Measurements from ENCODE around the gene CNOT6. TPM values are rescaled to one million over a fixed set of nuclear protein-coding genes. Genes with fewer than 3 reads are reported as not detected.
"Not testable (repeated sequence)": the region's sequence is repeated elsewhere in the genome, so short reads cannot be mapped to it uniquely, and the experiment has no call there.

CNOT6 gene
- total RNA-seq, 2 donors from 2014 or later: 19.9 to 22.6 TPM

DNA sequence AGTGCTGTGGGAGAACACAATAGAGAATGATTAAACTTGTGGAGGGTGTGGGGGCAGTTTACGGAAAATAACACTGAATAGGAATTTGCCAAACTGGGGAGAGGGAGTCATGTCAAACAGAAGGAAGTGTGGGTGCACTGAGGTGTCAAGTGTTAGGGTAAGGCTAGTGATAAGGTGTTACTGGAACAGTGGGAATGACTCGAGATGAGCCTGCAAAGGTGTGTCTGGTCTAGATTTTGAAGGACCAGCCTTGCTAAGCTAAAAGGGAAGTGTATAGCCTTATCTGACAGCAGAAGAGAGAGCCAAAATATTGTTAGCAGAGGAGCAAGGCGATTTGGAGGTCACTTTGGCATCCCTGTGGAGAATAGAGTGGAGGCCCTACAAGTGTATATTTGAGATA is 4.2 kb downstream of the CNOT6 start:
- intact Hi-C loops (cut with DNase I): no loop called here
- no peak for DNase-seq (ENCODE audit: low spot score)

DNA sequence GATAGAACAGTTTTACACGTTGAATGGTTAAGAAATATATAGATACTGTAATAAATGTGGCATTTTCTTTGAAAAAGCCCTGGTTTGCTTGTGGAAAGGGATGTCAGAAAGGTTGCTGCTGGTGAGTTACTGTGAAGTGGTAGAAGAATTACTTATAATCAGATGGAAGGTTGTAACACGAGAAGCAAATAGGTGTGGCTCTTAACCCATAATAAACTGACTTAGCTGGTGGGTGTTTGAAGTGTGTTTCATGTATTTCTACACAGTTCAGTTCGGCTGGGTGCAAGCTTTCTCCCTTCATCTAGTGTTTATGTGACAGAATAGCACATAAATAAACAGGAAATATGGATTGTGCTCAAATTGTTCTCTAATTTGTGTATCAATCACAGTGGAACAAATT is 5.5 kb downstream of the CNOT6 start:
- intact Hi-C loops (cut with DNase I): no loop called here
- no peak for DNase-seq (ENCODE audit: low spot score)

DNA sequence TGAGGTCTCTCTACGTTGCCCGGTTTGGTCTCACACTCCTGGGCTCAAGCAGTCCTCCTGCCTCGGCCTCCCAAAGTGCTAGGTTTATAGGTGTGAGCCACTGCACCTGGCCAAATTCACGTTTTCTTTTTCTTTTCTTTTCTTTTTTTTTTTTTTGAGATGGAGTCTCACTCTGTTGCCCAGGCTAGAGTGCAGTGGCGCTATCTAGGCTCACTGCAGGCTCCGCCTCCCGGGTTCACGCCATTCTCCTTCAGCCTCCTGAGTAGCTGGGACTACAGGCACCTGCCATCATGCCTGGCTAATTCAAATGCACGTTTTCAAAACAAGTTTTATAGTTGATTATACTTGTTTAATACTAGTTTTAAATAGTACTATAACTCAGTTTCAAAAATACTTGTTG is 6.1 kb downstream of the CNOT6 start:
- intact Hi-C loops (cut with DNase I); DNase-seq (ENCODE audit: low spot score): not testable (repeated sequence)

DNA sequence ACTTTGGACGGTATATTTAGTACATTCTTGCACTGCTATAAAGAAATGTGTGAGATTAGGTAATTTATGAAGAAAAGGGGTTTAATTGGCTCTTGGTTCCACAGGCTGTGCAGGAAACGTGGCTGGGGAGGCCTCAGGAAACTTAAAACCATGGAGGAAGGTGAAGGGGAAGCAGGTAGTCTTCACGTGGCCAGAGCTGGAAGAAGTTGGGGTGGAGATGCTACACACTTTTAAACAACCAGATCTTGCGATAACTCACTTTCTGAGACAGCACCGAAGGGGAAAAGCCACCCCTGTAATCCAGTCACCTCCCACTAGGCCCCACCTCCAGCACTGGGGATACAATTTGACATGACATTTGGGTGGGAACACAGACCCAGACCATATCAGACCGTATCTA is 13.5 kb downstream of the CNOT6 start:
- intact Hi-C loops (cut with DNase I): no loop called here
- no peak for DNase-seq (ENCODE audit: low spot score)

DNA sequence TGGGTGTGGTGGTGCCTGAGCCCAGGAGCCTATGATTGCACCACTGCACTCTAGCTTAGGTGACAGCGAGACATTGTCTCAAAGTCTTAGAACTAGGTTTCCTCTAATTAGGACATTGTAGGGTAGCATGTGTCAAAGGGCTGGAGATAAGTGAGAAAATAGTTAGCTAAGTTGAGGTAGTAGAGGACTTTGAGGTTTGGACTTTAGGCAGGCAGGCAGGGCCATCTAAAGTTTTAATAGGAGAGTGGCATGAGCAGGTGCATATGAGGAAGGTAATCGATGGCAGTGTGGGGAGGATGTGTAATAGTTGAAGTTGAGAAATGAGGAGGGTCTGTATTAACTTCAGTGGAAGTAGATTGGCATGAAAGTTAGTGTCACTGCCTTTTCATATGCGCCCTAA is 21.1 kb downstream of the CNOT6 start:
- intact Hi-C loops (cut with DNase I): no loop called here
- no peak for DNase-seq (ENCODE audit: low spot score)

DNA sequence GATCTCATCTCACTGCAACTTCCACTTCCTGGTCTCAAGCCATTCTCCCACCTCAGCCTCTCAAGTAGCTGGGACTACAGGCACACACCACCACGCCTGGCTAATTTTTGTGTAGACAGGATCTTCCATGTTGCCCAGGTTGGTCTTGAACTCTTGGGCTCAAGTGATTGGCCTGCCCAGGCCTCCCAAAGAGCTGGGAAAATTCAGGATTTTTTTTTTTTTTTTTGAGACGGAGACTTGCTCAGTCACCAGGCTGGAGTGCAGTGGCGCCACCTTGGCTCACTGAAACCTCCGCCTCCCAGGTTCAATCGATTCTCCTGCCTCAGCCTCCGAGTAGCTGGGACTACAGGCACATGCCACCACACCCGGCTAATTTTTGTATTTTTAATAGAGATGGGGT is 21.8 kb downstream of the CNOT6 start:
- DNase-seq (ENCODE audit: low spot score); intact Hi-C loops (cut with DNase I): not testable (repeated sequence)

DNA sequence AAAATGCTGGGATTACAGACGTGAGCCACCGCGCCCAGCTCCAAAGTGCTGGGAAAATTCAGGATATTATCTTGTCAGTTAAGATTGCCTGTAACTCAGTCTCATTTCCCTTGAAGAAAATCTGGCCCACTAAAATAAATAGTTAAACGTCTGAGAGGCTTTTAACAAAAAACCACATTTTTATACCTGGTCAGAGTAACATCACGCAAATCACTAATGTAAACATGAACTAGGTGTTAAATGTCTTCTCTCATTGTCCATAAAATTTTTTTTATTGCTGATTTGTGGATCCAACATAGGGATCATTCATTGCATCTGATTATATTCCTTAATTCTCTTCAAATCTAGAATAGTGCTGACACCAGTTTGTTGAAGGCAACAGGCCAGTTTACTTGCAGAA is 22.3 kb downstream of the CNOT6 start:
- DNase-seq (ENCODE audit: low spot score): no peak
- intact Hi-C loops (cut with DNase I): no loop called here

DNA sequence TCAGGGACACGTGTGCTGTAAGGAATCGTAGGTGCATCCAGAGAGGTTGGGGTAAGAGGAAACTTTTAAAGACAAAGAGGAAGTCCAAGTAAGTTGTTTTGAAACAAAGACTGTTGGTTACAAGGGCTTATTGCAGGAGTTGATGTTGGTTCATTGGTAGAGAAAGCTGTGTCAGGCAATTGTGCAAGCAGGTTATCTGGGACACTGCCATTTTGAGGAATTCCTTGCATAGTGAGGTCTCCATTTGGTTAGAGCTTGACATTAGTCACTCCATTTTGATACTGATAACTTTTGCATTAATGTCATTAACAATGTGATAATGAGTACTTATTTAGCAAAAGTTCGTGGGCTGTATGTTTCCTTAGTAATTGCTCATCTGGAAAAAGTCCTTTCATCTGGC is 24.9 kb downstream of the CNOT6 start:
- no peak for DNase-seq (ENCODE audit: low spot score)
- intact Hi-C loops (cut with DNase I): no loop called here

DNA sequence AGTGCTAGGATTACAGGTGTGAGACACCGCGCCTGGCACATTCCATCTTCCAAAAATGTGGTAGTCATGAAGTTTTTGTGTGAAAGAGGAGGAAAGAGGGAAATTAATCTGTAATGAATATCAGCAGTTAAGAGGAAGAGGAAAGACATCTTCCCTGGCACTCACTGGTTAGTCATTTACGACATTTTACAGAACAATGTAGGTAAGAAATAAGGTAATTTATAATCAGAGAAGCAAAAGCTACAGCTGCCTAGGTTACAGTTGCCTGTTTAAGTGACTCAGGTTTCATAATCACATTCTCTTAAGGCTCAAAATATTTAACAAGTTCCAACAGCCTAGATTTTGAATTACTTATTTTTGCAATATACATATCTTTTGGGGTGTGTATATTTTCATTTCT is 26.9 kb downstream of the CNOT6 start:
- DNase-seq (ENCODE audit: low spot score): no peak
- intact Hi-C loops (cut with DNase I): no loop called here

DNA sequence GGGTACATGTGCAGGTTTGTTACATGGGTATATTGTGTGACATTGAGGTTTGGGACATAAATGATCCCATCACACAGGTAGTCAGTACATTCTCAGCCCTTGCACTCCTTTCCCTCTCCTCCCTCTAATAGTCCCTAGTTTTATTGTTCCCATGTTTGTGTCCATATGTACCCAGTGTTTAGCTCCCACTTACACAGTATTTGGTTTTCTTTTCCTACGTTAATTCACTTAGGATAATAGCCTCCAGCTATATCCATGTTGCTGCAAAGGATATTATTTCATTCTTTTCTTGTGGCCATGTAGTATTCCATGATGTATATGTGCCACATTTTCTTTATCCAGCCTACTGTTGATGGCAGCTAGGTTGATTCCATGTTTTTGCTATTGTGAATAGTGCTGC is 27.4 kb downstream of the CNOT6 start:
- intact Hi-C loops (cut with DNase I): no loop called here
- DNase-seq (ENCODE audit: low spot score): no peak

DNA sequence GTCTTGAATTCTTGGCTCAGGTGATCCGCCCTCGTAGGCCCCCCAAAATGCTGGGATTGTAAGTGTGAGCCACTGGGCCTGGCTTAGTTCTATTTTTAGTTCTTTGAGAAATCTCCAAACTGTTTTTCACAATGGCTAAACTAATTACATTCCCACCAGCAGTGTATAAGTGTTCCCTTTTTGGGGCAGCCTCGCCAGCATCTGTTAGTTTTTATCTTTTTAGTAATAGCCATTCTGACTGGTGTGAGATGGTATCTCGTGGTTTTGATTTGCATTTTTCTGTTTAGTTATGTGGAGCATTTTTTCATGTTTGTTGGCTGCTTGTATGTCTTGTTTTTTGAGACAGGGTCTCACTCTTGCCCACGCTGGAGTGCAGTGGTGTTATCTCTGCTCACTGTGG is 28.2 kb downstream of the CNOT6 start:
- intact Hi-C loops (cut with DNase I): no loop called here
- DNase-seq (ENCODE audit: low spot score): no peak

DNA sequence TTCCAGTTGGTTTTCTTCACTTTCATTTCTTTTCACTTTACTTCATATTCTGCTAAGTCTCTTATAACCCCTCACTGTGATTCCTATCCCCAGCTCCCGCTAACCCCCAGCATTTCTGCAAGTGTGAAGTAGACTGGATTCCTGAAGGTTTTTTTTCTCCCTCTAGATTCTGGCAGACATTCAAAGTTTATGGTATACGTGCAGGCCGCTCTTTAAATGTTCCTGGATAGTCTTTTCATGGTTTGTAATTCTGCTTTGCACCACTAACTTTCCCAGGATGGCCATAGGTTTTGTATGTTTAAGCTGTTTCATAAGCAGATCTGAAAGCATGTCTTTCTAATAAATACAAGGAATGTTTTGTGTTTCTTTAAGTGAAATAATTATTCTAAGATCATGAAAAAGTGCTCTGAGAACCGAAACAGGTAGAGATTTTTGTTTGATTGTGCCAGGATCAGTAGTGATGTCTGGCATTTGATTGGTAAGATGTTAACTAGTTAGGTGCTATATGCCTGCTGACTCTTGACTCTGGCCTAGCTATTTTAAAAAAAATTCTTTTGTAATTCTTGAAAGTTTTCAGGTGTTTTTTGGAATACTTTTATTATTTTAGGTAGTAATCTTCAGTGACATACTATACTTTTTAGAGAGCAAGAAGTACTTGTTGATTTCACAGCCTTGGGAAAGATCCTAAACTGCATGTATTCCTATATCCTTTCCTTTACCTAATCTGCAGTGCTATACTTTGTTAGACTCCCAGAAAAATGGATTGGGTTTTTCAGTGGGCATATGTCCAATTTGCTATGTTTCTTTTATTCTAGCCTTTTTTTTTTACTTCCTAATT is 29.7 kb downstream of the CNOT6 start:
- intact Hi-C loops (cut with DNase I): no loop called here

DNA sequence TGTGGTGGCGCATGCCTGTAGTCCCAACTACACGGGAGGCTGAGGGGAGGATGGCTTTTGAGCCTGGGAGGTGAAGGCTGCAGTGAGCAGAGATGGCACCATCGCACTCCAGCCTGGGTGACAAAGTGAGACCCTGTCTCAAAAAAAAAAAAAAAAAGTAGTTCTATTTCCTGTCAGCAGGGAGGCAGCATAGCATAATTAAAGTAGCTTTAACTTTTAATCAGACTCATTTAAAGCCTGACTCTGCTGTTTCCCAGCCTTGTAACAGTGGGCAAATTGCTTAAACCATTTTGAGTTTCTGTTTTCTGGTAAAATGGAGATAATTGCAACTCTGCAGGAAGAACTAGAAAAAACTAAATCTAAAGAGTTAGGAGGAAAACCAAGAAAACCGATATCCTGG is 31.2 kb downstream of the CNOT6 start:
- DNase-seq (ENCODE audit: low spot score): no peak
- intact Hi-C loops (cut with DNase I): no loop called here

More for the DNA sequence above, 29.7 kb downstream of the CNOT6 start:
- no peak for DNase-seq (ENCODE audit: low spot score)

DNA sequence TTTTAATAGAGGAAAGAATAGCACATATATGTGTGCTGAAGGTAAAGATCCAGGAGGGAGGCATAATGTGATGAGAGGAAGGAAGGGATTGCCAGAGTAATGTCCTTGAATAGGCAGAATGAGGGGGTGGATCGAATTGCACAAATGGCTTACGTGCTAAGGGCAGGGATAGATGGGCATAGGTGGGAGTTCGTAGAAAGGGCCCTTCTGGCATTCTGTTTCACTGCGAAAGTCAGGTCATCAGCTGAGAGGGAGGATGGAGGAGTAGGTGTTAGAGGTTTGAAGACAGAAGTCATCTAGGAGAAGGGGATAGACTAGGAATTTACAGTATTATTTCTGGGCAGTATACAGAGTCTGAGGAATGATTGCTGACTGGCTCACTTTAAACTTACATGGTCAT is 32.1 kb downstream of the CNOT6 start:
- intact Hi-C loops (cut with DNase I): no loop called here
- no peak for DNase-seq (ENCODE audit: low spot score)

DNA sequence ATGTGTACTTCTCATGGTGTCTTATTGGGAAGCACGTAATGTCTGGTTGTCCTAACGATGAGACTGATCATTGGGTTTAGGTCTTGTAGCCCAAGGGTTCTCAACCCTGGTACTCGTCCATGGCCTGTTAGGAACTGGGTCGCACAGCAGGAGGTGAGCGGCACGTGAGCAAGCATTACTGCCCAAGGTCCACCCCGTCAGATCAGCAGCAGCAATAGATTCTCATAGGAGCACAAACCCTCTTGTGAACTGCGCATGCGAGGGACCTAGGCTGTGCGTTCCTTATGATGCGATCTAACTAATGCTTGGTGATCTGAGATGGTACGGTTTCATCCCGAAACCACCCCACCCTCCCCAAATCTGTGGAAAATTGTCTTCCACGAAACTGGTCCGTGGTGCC is 33.5 kb downstream of the CNOT6 start:
- DNase-seq (ENCODE audit: low spot score): no peak
- intact Hi-C loops (cut with DNase I): no loop called here

DNA sequence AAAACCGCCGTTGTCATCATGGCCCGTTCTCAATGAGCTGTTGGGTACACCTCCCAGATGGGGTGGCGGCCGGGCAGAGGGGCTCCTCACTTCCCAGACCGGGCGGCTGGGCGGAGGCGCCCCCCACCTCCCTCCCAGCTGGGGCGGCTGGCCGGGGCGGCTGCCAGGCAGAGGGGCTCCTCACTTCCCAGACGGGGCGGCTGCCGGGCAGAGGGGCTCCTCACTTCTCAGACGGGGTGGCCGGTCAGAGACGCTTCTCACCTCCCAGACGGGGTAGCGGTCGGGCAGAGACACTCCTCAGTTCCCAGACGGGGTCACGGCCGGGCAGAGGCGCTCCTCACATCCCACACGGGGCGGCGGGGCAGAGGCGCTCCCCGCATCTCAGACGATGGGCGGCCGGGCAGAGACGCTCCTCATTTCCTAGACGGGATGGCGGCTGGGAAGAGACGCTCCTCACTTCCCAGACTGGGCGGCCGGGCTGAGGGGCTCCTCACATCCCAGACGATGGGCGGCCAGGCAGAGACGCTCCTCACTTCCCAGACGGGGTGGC is 36.9 kb downstream of the CNOT6 start:
- DNase-seq (ENCODE audit: low spot score); intact Hi-C loops (cut with DNase I): not testable (repeated sequence)

DNA sequence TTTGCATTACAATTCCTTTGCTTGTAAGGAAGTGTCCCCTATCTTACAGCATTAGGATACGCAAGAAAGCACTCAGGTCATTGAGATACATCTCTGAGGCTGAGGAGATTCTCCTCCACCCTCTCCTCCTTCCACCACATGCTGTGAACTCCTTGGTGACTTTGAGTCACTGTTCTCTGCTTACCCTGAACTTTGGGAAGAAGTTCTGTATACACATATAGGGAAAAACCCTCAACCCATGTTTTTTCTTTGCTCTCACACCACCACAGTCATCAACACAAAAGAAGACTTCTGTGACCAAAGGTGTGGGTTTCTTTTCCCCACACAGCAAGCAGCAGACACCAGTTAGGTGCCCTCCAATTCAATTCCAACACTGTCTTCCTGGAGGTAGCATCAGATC is 38.1 kb downstream of the CNOT6 start:
- intact Hi-C loops (cut with DNase I): no loop called here

DNA sequence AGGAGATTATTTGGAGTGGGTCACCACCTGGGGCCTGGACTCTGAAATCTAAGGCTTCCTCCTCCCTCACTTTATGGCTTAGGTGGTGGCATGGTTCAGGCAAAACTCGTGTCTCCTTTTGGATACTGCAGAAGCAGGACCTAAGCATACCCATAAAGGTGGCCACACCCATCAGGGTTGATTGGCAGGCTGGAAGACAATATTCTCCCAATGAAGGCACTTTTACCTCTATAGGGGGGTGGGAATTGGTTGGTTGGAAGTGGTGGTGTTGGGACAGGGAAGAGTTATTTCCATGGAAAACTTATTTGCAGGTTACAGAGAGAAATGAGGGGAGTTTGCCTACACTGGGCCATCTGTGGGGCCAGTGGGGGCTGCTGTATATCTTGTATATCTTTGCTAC is 39.7 kb downstream of the CNOT6 start:
- intact Hi-C loops (cut with DNase I): no loop called here
- DNase-seq (ENCODE audit: low spot score): no peak

More for the DNA sequence above, 38.1 kb downstream of the CNOT6 start:
- DNase-seq (ENCODE audit: low spot score): no peak

DNA sequence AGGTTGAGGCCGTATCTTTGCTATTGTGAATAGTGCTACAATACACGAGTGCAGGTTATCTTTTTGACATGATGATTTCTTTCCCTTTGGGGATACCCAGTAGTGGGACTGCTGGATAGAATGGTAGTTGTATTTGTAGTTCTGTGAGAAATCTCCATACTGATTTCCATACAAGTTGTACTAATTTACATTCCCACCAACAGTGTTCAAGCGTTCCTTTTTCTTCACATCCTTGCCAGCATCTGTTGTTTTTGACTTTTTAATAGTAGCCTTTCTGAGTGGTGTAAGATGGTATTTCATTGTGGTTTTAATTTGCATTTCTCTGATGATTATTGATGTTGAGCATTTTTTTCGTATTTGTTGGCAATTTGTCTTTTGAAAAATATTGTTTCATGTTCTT is 41.4 kb downstream of the CNOT6 start:
- intact Hi-C loops (cut with DNase I): no loop called here
- no peak for DNase-seq (ENCODE audit: low spot score)

DNA sequence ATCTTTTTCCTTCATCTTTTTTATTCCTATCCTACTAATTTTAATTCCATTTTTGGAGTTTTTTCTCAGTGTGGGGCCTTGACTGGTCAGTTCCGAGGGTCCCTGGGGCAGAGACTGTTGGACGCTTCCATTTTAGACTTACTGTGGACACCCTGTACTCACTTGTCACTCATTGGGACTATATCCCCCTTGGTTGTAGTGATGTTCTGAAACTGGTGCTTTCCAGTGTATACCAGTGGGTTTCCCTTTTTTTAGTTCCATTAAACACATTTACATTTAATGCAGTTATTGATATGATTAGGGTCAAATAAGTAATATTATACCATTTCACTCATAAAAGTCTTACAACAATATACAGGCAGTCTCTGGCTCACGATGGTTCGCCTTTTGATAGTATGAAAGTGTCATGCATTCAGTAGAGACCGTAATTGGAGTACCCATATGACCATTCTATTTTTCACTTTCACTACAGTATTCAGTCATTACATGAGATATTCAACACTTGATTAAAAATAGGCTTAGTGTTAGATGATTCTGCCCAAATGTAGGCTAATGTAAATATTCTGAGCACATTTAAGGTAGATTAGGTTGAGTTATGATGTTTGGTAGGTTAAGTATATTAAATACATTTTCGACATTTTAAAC is 46.0 kb downstream of the CNOT6 start:
- DNase-seq (ENCODE audit: low spot score): no peak
- intact Hi-C loops (cut with DNase I): no loop called here

DNA sequence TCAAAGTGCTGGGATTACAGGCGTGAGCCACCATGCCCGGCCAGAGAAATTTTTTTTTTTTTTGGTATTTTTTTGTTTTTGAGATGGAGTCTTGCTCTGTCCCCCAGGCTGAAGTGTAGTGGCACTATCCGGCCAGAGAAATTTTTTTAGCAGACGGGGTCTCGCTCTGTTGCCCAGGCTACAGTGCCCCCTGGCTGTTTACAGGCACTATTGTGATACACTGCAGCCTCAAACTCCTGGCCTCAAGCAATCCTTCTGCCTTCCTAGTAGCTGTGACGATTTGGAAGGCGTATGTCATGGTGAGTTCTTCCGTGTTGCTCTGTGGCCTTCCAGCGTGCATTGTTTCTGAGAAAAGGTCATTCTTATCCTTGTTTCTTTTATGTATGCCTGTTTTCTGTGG is 47.5 kb downstream of the CNOT6 start:
- no peak for DNase-seq (ENCODE audit: low spot score)
- intact Hi-C loops (cut with DNase I): no loop called here

Data from posterior vena cava (tissue), 2 donors.